Keratinocyte (primary cell): Measurements from ENCODE around the gene SREBF2. TPM values are rescaled to one million over a fixed set of nuclear protein-coding genes. Genes with fewer than 3 reads are reported as not detected.

Experiments
- DNase-seq: peaks from one replicate; pipeline ENCODE4 v3.0.0-alpha.2; 2011; ENCODE audit warnings: low read depth, missing footprints, low spot score
- FAIRE-seq: peaks from 2 replicates; lab custom pipeline; 2011; peaks lifted over from hg19 to GRCh38; lab: Jason Lieb, UNC
- H2AFZ ChIP-seq: 2 replicates; pipeline ENCODE4 v1.6.0; 2012; ENCODE audit warnings: low read length, control low read depth, inconsistent platforms; ENCODE audit not compliant: control insufficient read depth
- H3K27ac ChIP-seq: 2 replicates; pipeline ENCODE4 v1.5.1; 2011; ENCODE audit warnings: low read length; ENCODE audit not compliant: control insufficient read depth, insufficient read depth
- H3K27me3 ChIP-seq: 3 replicates; pipeline ENCODE4 v1.6.0; 2011; ENCODE audit warnings: low read length; ENCODE audit not compliant: control insufficient read depth, insufficient read depth; ENCODE audit errors: extremely low read depth
- H3K36me3 ChIP-seq, 2 experiments: 2 replicates in 1 of 2; 3 replicates in 1 of 2; pipeline ENCODE4 v1.5.1; 2011; ENCODE audit warnings: low read length in 2 of 2, mild to moderate bottlenecking in 1 of 2; ENCODE audit not compliant: control insufficient read depth in 2 of 2, insufficient read depth in 2 of 2; ENCODE audit errors: extremely low read depth in 1 of 2
- H3K4me1 ChIP-seq: 3 replicates; pipeline ENCODE4 v1.5.1; 2011; ENCODE audit warnings: low read length; ENCODE audit not compliant: control insufficient read depth, insufficient read depth; ENCODE audit errors: extremely low read depth
- H3K4me2 ChIP-seq: 3 replicates; pipeline ENCODE4 v1.6.0; 2011; ENCODE audit warnings: low read depth, low read length; ENCODE audit not compliant: control insufficient read depth, insufficient read depth; ENCODE audit errors: extremely low read depth
- H3K4me3 ChIP-seq, 3 experiments: fragments of 200-600 bp in 1 of 3; sonication (generic) in 1 of 3; 2 replicates in 2 of 3; 3 replicates in 1 of 3; pipeline ENCODE4 v1.5.1; 2011 to 2016; ENCODE audit warnings: low read length in 3 of 3, mild to moderate bottlenecking in 3 of 3, control low read depth in 2 of 3, inconsistent platforms in 1 of 3, low read depth in 1 of 3, mixed read lengths in 1 of 3, mixed run types in 1 of 3, moderate library complexity in 1 of 3; ENCODE audit not compliant: control insufficient read depth in 2 of 3, insufficient read depth in 2 of 3; ENCODE audit errors: extremely low read depth in 1 of 3
- H3K79me2 ChIP-seq: 2 replicates; pipeline ENCODE4 v1.6.0; 2012; ENCODE audit warnings: low read length; ENCODE audit not compliant: control insufficient read depth, insufficient read depth
- H3K9ac ChIP-seq: 3 replicates; pipeline ENCODE4 v1.6.0; 2011; ENCODE audit warnings: low read length; ENCODE audit not compliant: control insufficient read depth, insufficient read depth; ENCODE audit errors: extremely low read depth
- H3K9me1 ChIP-seq: 3 replicates; pipeline ENCODE4 v1.6.0; 2011; ENCODE audit warnings: low read length; ENCODE audit not compliant: control insufficient read depth, insufficient read depth; ENCODE audit errors: extremely low read depth
- H3K9me3 ChIP-seq: 2 replicates; pipeline ENCODE4 v1.5.1; 2012; ENCODE audit warnings: low read depth, low read length; ENCODE audit not compliant: control insufficient read depth
- H4K20me1 ChIP-seq: 3 replicates; pipeline ENCODE4 v1.6.0; 2011; ENCODE audit warnings: low read length; ENCODE audit not compliant: control insufficient read depth, insufficient read depth; ENCODE audit errors: extremely low read depth
- EZH2 ChIP-seq: IDR thresholded peaks from one replicate; pipeline ENCODE4 v1.6.1; 2012; ENCODE audit warnings: inconsistent platforms, mild to moderate bottlenecking, low read length, moderate library complexity
- dilution Hi-C: fragments of 300-500 bp; cut with MboI; formaldehyde crosslinking; loops from one replicate; pipeline ENCODE4 v1.7.0; 2020; ENCODE audit warnings: low sequenced_read_pairs; ENCODE audit not compliant: extremely low pct_ligation_motif_present
- polyA plus RNA-seq, 5 experiments: library from polyadenylated mRNA; depleted of rRNA in 3 of 5; stranded (reverse) in 3 of 5; stranded (forward) in 1 of 5; unstranded in 1 of 5; fragments of >200 nt; gene quantifications; 1 replicate in 1 of 5; 2 replicates in 3 of 5; 3 replicates in 1 of 5; pipeline versions ENCODE4 v1.2.1 to v1.2.3, GENCODE V29; 2011 to 2012; ENCODE audit warnings: missing spikeins in 2 of 5, low read depth in 1 of 5, low replicate concordance in 1 of 5
- TF ChIP-seq, protein P1 (sequence below), 3 experiments: IDR thresholded peaks in 1 of 3; conservative IDR thresholded peaks in 1 of 3; optimal IDR thresholded peaks in 1 of 3; 2 replicates in 2 of 3; 3 replicates in 1 of 3; pipeline versions ENCODE3 to v1.5.1; 2011; ENCODE audit warnings: low read length in 3 of 3, mild to moderate bottlenecking in 3 of 3, moderate library complexity in 2 of 3, control low read depth in 1 of 3, inconsistent platforms in 1 of 3; ENCODE audit not compliant: insufficient read depth in 2 of 3; ENCODE audit errors: extremely low read depth in 1 of 3

SREBF2 gene
- polyA plus RNA-seq, 1 donor (not counting 4 experiments of a cell fraction or from before 2014, with no cell fraction given), result 57.5 TPM

DNA sequence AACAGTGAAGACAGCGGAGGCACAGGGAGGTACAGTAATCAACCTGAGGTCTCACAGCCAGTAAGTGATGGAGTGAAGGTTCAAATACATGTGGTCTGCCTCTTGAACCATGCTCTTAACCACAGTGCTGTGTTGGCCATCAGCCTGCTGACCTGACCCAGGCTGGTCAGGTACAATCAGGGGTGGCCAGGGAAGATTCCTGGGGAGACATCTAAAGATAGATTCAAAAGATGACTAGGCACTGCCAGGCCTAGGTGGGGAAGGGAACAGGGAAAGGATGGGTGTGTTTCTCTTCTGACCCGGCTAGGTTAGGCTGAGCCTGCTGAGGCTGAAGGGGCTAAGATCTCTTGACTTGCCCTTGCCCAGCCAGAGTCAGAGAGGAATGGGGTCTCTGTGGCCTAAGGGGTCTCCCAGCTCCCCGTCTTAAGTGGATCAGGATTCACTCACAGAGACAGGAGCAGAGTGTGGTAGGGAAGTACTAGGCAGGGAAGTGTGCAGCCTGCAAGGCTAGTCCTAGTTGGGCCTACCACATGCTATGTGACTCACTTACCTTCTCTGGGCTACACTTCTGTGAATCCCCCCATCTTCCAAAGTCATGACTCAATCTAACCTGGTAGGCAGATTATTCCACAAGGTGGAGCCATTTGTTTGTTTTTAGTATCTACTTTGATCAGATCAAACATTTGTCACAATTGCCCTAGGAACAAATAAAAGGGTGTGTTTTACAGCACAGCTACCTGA lies 10.4 kb upstream of the SREBF2 start:
- FAIRE-seq, result peak; percentile 96
- Histone ChIP-seq H3K9ac (peak overlapping the region; percentile 36), H2AFZ (no peak overlapping the region), H3K27me3 (no peaks in the 10 kb centered on the region), H3K9me3 (no peaks in the 10 kb centered on the region), H3K4me1 (no peaks in the 10 kb centered on the region), H3K36me3 (peaks cover 0 to 2% of the 10 kb centered on the region in 2 experiments), H4K20me1 (no peaks in the 10 kb centered on the region), H3K9me1 (no peaks in the 10 kb centered on the region), H3K4me3 (no peak overlapping the region), H3K27ac (peak overlapping the region; percentile 22), H3K79me2 (no peaks in the 10 kb centered on the region), H3K4me2 (no peak overlapping the region)
- no peak for TF ChIP-seq EZH2
- TF ChIP-seq, protein P1, sequence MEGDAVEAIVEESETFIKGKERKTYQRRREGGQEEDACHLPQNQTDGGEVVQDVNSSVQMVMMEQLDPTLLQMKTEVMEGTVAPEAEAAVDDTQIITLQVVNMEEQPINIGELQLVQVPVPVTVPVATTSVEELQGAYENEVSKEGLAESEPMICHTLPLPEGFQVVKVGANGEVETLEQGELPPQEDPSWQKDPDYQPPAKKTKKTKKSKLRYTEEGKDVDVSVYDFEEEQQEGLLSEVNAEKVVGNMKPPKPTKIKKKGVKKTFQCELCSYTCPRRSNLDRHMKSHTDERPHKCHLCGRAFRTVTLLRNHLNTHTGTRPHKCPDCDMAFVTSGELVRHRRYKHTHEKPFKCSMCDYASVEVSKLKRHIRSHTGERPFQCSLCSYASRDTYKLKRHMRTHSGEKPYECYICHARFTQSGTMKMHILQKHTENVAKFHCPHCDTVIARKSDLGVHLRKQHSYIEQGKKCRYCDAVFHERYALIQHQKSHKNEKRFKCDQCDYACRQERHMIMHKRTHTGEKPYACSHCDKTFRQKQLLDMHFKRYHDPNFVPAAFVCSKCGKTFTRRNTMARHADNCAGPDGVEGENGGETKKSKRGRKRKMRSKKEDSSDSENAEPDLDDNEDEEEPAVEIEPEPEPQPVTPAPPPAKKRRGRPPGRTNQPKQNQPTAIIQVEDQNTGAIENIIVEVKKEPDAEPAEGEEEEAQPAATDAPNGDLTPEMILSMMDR (optimal IDR thresholded peaks at IDR 0.05 in 1 of 3, IDR thresholded peaks at IDR 0.05 in 1 of 3, conservative IDR thresholded peaks at IDR 0.05 in 1 of 3; ENCODE audit: extremely low read depth in 1 of 3, insufficient read depth in 2 of 3, low read length in 3 of 3), result peak; percentile 51 to 73 (median 55)
- dilution Hi-C loops, result no loop called here
- peak; percentile 75 for DNase-seq

DNA sequence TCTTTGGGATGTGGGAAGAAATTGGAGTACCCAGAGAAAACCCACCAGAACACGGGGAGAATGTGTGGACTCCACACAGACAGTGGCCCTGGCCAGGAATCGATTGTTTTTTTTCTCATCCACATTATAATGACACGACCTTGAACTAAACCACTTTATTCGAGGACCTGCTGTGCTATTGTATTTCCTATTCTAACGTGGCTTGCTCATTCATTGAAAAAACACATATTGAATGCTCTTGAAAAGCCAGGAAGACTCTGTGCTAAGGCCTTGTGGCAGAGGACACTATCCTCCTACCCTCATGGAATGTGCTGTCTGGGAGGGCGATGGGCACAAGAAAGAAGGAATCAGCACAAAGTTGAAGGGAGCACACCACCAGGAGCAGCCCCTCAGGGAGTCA lies 9.1 kb upstream of the SREBF2 start:
- no peaks in the 10 kb centered on the region for H3K4me1 ChIP-seq
- H3K4me2 ChIP-seq, result no peak overlapping the region
- no peaks in the 10 kb centered on the region for H3K27me3 ChIP-seq
- H2AFZ ChIP-seq, result no peak overlapping the region
- H3K27ac ChIP-seq, result no peak overlapping the region
- dilution Hi-C loops, result no loop called here
- H3K36me3 ChIP-seq, result peaks cover 0 to 2% of the 10 kb centered on the region in 2 experiments
- no peaks in the 10 kb centered on the region for H3K9me1 ChIP-seq
- H4K20me1 ChIP-seq, result no peaks in the 10 kb centered on the region
- no peak overlapping the region for H3K9ac ChIP-seq
- no peak for TF ChIP-seq EZH2
- TF ChIP-seq, protein P1 (optimal IDR thresholded peaks at IDR 0.05 in 1 of 3, IDR thresholded peaks at IDR 0.05 in 1 of 3, conservative IDR thresholded peaks at IDR 0.05 in 1 of 3; ENCODE audit: extremely low read depth in 1 of 3, insufficient read depth in 2 of 3, low read length in 3 of 3), result no peak
- DNase-seq, result no peak
- FAIRE-seq, result no peak
- H3K4me3 ChIP-seq, result no peak overlapping the region
- H3K9me3 ChIP-seq, result no peaks in the 10 kb centered on the region
- no peaks in the 10 kb centered on the region for H3K79me2 ChIP-seq
